Uterus (tissue), 4 donors: ENCODE data around the gene FOXE3. TPM values are rescaled to one million over a fixed set of nuclear protein-coding genes. Genes with fewer than 3 reads are reported as not detected.

Experiments used
- DNase-seq, 2 donors: peaks; one replicate each; pipeline ENCODE4 v3.0.0-alpha.2; 2019 to 2020
- H3K27ac ChIP-seq, 2 donors: fragments of 200-600 bp; sonication (generic); 1 replicate in 1 of 2; 2 replicates in 1 of 2; pipeline ENCODE4 v1.5.1; 2016 to 2018
- H3K27me3 ChIP-seq, 2 donors: fragments of 200-600 bp; sonication (generic); one replicate each; pipeline ENCODE4 v1.5.1; 2018 to 2019; ENCODE audit warnings: control low read depth in 1 of 2
- H3K36me3 ChIP-seq, 2 donors: fragments of 200-600 bp; sonication (generic); one replicate each; pipeline ENCODE4 v1.5.1; 2019; ENCODE audit warnings: control low read depth in 1 of 2
- H3K4me1 ChIP-seq, 2 donors: fragments of 200-600 bp; sonication (generic); one replicate each; pipeline ENCODE4 v1.5.1; 2018 to 2019; ENCODE audit warnings: control low read depth in 1 of 2
- H3K4me3 ChIP-seq, 2 donors: fragments of 200-600 bp; sonication (generic); 1 replicate in 1 of 2; 2 replicates in 1 of 2; pipeline ENCODE4 v1.5.1; 2018 to 2019; ENCODE audit warnings: mild to moderate bottlenecking in 1 of 2
- H3K9me3 ChIP-seq, 2 donors: fragments of 200-600 bp; sonication (generic); one replicate each; pipeline ENCODE4 v1.5.1; 2019; ENCODE audit warnings: control low read depth in 1 of 2
- POLR2A ChIP-seq, 2 donors: fragments of 450-650 bp; IDR thresholded peaks; one replicate each; pipeline ENCODE4 v1.6.1; 2016; ENCODE audit warnings: antibody characterized with exemption in 2 of 2, mild to moderate bottlenecking in 1 of 2, moderate library complexity in 1 of 2
- intact Hi-C: fragments of 100-400 bp; cut with DNase I; formaldehyde crosslinking; loops from one replicate; pipeline ENCODE4 v1.15.1; 2023; ENCODE audit warnings: low total_unique reads
- total RNA-seq, 4 donors: library from RNA; depleted of rRNA in 3 of 4; stranded (reverse); fragments of >200 nt in 3 of 4; gene quantifications; one replicate each; pipeline versions ENCODE4 v1.1.0 to v1.2.4, GENCODE V29; 2014 to 2023
- TF ChIP-seq, protein P1 (sequence below), 4 experiments: fragments of 200-600 bp in 2 of 4; fragments of 450-650 bp in 2 of 4; sonication (generic) in 2 of 4; IDR thresholded peaks; one replicate each; pipeline ENCODE4 v1.5.1; 2016 to 2019; ENCODE audit warnings: antibody characterized with exemption in 4 of 4, mild to moderate bottlenecking in 2 of 4, moderate library complexity in 1 of 4
- donor health status: DM: yes; HTN: yes; CAD: no.

Gene FOXE3
- total RNA-seq, 4 donors from 2014 or later: 0.27 TPM; not detected in 3

DNA sequence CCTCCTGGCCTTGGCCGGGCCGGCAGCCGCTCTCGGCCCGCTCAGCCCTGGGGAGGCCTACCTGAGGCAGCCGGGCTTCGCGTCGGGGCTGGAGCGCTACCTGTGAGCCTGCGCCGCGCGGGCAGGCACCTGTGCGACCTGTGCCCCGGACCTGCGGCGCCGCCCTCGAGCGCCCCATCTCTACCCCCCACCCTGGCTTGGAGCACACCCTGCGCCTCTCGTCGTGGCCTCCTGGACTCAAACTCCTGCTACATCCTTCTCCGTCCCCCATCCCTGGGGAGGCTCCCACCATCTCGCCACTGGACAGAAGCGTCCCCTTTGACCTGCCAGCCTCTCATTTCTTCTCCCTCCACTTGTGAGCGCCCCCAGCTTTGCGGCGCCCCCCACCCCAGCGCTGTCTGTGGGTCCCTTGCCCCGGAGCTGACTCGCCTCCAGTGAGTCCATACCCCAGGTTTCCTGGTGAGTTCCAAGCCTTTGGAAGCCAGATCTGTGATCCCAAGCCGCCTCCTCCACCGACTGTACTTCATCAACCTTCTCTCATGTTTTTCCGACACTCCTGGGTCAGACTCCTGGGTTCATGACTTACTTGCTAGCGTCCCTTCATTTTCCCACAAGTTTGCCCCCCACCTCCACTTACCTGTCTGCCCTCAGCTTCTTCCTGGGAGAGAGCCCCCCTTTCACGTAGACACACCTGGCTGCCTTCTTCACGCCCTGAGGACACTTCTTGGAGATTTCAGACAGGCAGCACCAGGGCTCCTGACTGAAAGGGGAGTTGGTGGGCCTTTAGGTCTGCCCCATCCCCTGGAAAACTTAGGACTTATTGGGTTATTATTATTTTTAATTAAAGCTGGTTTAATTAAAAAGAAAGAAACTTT lies 1.3 kb downstream of the FOXE3 start:
- Histone ChIP-seq H3K27me3 (peaks cover 0 to 15% of the 10 kb centered on the region in 2 donors), H3K27ac (no peak overlapping the region), H3K36me3 (no peaks in the 10 kb centered on the region), H3K9me3 (no peaks in the 10 kb centered on the region), H3K4me3 (no peak overlapping the region), H3K4me1 (no peaks in the 10 kb centered on the region)
- DNase-seq: no peak
- intact Hi-C loops: no loop called here
- TF ChIP-seq, protein P1, sequence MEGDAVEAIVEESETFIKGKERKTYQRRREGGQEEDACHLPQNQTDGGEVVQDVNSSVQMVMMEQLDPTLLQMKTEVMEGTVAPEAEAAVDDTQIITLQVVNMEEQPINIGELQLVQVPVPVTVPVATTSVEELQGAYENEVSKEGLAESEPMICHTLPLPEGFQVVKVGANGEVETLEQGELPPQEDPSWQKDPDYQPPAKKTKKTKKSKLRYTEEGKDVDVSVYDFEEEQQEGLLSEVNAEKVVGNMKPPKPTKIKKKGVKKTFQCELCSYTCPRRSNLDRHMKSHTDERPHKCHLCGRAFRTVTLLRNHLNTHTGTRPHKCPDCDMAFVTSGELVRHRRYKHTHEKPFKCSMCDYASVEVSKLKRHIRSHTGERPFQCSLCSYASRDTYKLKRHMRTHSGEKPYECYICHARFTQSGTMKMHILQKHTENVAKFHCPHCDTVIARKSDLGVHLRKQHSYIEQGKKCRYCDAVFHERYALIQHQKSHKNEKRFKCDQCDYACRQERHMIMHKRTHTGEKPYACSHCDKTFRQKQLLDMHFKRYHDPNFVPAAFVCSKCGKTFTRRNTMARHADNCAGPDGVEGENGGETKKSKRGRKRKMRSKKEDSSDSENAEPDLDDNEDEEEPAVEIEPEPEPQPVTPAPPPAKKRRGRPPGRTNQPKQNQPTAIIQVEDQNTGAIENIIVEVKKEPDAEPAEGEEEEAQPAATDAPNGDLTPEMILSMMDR (IDR thresholded peaks at IDR 0.05): no peak
- no peak for TF ChIP-seq POLR2A (IDR thresholded peaks at IDR 0.05)

DNA sequence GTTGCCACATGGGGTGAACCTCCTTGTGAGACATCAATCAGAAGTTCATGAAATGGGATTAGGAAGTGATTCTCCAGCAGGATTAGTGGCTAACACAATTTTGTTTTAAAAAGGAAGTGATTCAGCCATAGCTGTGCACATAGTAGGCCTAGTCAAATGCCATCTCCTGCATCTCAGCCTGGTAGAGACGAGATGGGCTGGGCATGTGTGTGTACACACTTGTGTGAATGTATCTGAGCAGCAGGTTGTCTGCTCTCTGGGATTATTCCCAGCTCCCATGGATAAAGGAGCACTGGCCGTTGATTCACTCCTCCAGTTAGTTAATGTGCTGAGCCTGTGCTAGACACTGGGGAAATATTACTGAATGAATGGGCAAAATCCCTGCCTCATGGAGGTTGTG lies 2.0 kb downstream of the FOXE3 start:
- DNase-seq: no peak
- intact Hi-C loops: no loop called here
- no peak overlapping the region for H3K4me3 ChIP-seq
- H3K27me3 ChIP-seq: peaks cover 0 to 15% of the 10 kb centered on the region in 2 donors
- H3K9me3 ChIP-seq: no peaks in the 10 kb centered on the region
- H3K4me1 ChIP-seq: no peaks in the 10 kb centered on the region
- no peak overlapping the region for H3K27ac ChIP-seq
- H3K36me3 ChIP-seq: no peaks in the 10 kb centered on the region
- TF ChIP-seq POLR2A (IDR thresholded peaks at IDR 0.05): no peak
- TF ChIP-seq, protein P1 (IDR thresholded peaks at IDR 0.05): no peak

DNA sequence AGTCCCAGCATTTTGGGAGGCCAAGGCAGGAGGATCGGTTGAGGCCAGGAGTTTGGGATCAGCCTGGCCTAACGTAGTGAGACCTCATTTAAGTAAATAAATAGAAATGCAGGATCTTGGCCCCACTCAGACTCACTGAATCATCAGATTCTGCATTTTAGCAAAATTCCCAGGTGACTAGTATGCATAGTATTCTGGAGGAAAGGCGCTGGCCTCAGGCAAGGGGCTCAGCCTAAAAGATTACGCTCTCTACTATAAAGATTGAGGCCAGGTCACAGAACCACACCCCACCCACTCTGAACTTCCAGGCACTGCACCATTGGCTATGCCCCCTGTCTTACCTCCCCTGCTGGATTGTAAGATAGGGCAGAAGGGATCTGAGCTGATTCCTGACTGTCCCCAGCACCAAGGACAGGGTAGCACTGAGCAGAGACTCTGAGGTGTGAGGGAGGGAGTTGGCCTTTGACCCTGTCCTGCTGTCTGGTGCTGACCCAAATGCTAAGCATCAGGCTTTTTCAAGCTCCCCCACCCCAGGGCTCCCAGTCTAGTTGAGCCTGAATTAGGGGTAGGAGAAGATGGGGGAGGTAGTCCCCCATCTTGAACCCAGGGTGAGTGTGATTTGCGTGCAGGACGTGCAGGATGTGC lies 2.7 kb downstream of the FOXE3 start:
- H3K4me3 ChIP-seq: no peak overlapping the region
- intact Hi-C loops: no loop called here
- no peaks in the 10 kb centered on the region for H3K4me1 ChIP-seq
- no peak for DNase-seq
- peaks cover 0 to 15% of the 10 kb centered on the region in 2 donors for H3K27me3 ChIP-seq
- no peaks in the 10 kb centered on the region for H3K9me3 ChIP-seq
- H3K36me3 ChIP-seq: no peaks in the 10 kb centered on the region
- TF ChIP-seq POLR2A (IDR thresholded peaks at IDR 0.05): no peak
- TF ChIP-seq, protein P1 (IDR thresholded peaks at IDR 0.05): no peak
- no peak overlapping the region for H3K27ac ChIP-seq

DNA sequence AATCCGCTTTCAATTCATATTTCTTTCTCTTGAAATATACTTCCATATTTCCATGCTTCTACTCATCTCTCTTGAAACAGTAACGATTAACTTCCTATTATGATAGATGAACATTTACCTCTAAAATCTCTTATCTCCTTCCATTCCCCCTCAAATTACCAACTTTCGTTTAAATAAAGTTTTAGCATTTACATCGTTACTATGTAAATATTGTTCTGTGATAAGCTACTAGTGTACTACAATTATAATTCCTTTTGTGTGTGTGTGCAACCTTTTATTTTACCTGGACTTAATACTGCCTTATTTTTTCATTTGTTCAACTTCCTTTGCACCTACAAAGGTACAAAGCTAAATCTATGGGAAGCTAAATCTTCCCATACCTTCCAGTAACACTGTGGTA lies 4.5 kb downstream of the FOXE3 start:
- intact Hi-C loops: no loop called here
- no peak for TF ChIP-seq POLR2A (IDR thresholded peaks at IDR 0.05)
- TF ChIP-seq, protein P1 (IDR thresholded peaks at IDR 0.05): no peak
- H3K4me3 ChIP-seq: no peak overlapping the region
- H3K9me3 ChIP-seq: no peaks in the 10 kb centered on the region
- H3K36me3 ChIP-seq: no peaks in the 10 kb centered on the region
- H3K4me1 ChIP-seq: no peaks in the 10 kb centered on the region
- H3K27ac ChIP-seq: no peak overlapping the region
- DNase-seq: no peak
- peaks cover 0 to 11% of the 10 kb centered on the region in 2 donors for H3K27me3 ChIP-seq

DNA sequence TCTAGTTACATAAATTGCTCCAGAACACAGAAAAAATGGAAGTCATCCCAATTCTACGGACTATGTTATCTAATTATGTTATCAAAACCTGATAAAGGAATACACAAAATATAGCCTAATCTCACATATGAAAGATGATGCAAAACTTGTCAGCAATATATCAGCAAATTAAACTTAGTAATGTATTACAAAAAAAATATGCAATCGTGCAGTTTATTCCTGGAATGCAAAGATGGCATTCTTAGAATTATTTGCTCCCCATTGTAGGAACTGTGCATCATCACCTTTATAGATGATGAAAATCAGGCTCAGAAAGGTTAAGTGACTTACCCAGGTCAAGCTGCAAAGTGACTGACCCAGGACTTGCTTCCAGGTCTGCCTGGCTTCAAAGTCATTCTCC lies 7.8 kb downstream of the FOXE3 start:
- no peaks in the 10 kb centered on the region for H3K27me3 ChIP-seq
- intact Hi-C loops: no loop called here

More for the DNA sequence above, 7.8 kb downstream of the FOXE3 start:
- TF ChIP-seq, protein P1 (IDR thresholded peaks at IDR 0.05): no peak
- TF ChIP-seq POLR2A (IDR thresholded peaks at IDR 0.05): no peak
- Histone ChIP-seq H3K4me3 (no peak overlapping the region), H3K9me3 (no peaks in the 10 kb centered on the region), H3K4me1 (no peaks in the 10 kb centered on the region), H3K27ac (no peak overlapping the region), H3K36me3 (no peaks in the 10 kb centered on the region)
- DNase-seq: no peak
